Upper lobe of left lung (tissue), 4 donors: ENCODE measurements around the gene RAB6D.
"Not testable (repeated sequence)": the region's sequence is repeated elsewhere in the genome, so short reads cannot be mapped to it uniquely, and the experiment has no call there.

ENCODE experiments used
- CTCF ChIP-seq, 6 experiments: fragments of 450-650 bp in 4 of 6; fragments of 200-600 bp in 2 of 6; sonication (generic) in 2 of 6; IDR thresholded peaks; one replicate each; pipeline ENCODE4 v1.5.1; 2016 to 2019; ENCODE audit warnings: antibody characterized with exemption in 6 of 6
- EP300 ChIP-seq, 4 donors: sonication (generic); formaldehyde crosslinking; IDR thresholded peaks; one replicate each; pipeline ENCODE4 v1.5.1; 2017; ENCODE audit warnings: antibody characterized with exemption in 4 of 4, control low read depth in 2 of 4
- POLR2A ChIP-seq, 4 donors: fragments of 450-650 bp; IDR thresholded peaks; one replicate each; pipeline ENCODE4 v1.5.1; 2016 to 2017; ENCODE audit warnings: antibody characterized with exemption in 4 of 4, mild to moderate bottlenecking in 2 of 4

DNA sequence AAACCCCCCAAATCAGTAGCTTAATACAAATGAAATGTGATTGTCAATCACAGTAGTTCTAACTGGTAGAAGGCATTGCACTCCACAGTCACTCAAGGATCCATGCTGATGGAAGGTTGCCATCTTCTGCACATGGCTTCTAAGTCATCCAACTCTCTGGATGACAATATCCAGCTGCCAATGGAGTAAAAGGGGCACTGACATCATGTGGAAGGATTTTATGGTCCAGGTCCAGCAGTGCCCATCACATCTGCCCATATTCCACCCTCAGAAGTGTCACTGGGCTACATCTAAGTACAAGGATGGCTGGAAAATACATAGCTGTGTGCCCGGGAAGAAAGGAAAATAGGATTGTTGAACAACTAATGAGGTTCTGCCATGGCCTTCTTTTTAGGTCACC, 42.6 kb downstream of the RAB6D start:
- not testable (repeated sequence) for TF ChIP-seq CTCF, EP300, POLR2A (IDR thresholded peaks at IDR 0.05)
